Activated T-helper 17 cell treated with anti-CD3 and anti-CD28 coated beads, Interleukin-2, amount 50 U/mL, for 72 hours (primary cell): ENCODE data around the gene MSMP. TPM values are rescaled to one million over a fixed set of nuclear protein-coding genes. Genes with fewer than 3 reads are reported as not detected.

ENCODE experiments used
- ATAC-seq: fragments of 150-1000 bp; cut with Tn5 transposase; replicated peaks from 2 replicates; pipeline ENCODE4 v1.10.0; 2021; ENCODE audit warnings: mild to moderate bottlenecking, moderate library complexity
- H3K27ac Mint-ChIP-seq: one replicate; pipeline ENCODE4 v1.8.0; 2022; ENCODE audit warnings: mixed read lengths
- H3K27me3 Mint-ChIP-seq: one replicate; pipeline ENCODE4 v1.8.0; 2022; ENCODE audit warnings: mixed read lengths
- H3K36me3 Mint-ChIP-seq: one replicate; pipeline ENCODE4 v1.8.0; 2022; ENCODE audit warnings: low read depth, mild to moderate bottlenecking, mixed read lengths
- H3K4me1 Mint-ChIP-seq: one replicate; pipeline ENCODE4 v1.8.0; 2022; ENCODE audit warnings: mixed read lengths
- H3K4me3 Mint-ChIP-seq: one replicate; pipeline ENCODE4 v1.8.0; 2022; ENCODE audit warnings: mild to moderate bottlenecking, mixed read lengths
- H3K9me3 Mint-ChIP-seq: one replicate; pipeline ENCODE4 v1.8.0; 2022; ENCODE audit warnings: mixed read lengths
- total RNA-seq, 2 donors: library from RNA; stranded (reverse); gene quantifications; one replicate each; pipeline ENCODE4 v1.2.3, GENCODE V29; 2022

MSMP gene
- total RNA-seq, 2 donors from 2014 or later: not detected

DNA sequence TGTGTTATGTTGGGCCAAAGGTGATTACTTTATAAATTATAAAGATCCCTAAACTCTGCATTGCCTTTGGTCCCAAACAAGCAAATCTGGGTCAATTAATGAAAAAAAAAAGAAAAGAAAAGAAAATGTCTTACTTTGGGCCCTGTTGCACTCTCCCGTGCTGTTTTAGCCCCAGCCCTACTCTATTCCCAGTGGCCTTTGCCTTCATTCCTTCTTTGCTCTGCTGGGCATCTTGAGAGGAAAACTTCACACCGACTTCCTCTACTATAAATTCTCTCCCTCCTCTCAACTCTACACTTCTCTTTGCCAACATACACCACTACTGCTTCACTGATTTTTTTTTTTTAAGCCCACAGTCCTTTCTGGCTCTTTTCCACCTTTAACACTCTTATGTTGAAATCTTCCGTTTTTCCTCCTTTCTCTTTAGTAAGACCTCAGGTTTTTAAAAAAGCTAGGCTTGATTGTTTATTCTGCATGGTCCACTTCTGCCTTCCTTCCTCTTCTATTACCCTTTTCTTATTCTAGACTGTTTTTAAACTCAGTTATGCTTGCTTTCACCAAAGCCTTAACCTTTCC is 4.5 kb upstream of the MSMP start:
- H3K4me1 Mint-ChIP-seq: peaks cover 21% of the 10 kb centered on the region
- H3K9me3 Mint-ChIP-seq: no peaks in the 10 kb centered on the region
- no peaks in the 10 kb centered on the region for H3K27me3 Mint-ChIP-seq
- peak overlapping the region; percentile 98 for H3K4me3 Mint-ChIP-seq
- H3K27ac Mint-ChIP-seq: peak overlapping the region; percentile 97
- H3K36me3 Mint-ChIP-seq: peaks cover 43% of the 10 kb centered on the region
- ATAC-seq: no peak

DNA sequence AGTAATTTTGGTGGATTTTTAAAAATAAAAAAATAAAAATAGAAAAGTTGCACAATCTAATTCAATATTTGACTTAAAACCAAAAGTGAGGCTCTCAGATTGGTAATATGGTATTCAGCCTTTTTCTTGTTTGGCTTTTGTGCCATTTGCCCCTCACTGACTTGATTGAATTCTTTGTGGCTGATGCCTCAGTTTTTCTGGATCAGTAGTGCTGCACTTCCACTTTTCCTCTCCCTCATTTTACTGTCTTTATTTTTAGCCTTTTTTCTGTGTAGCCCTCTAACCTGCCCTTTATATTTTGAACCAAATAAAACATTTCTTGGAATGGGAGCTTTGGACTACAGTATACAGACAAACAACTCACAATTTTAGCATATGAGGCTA is 3.8 kb upstream of the MSMP start:
- peaks cover 21% of the 10 kb centered on the region for H3K4me1 Mint-ChIP-seq

DNA sequence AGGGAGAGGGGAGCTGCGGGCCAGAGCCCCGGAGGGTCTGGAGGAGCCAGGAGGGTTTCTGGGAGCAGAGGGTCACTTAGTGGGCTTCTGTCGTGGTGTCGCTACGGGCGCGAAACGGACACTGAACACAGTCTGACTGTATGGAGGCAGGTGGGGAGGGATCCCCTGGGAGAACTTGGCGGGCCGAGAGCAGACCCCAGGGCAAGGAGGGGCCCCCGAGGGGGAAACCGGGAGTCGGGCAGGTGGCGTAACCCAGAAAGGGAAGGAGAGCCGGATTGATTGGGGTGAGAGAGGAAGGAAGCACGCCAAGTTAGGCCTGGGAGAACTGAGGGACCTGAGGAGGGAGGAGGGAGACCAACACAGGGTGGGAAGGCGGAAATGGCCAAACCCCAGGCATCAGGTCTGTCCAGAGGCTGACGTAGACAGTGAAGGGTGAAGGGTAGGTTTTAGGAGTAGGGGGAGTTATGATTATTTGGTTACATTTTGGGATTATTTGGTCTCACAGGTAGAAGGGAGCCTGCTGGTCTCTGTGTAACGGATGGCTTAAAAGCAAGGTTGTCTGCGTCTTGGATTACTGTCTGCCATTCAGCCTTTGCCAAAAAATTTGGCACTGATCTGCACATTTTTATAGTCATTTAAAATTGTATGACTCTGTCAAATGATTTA is 3.3 kb upstream of the MSMP start:
- Mint-ChIP-seq H3K27me3 (no peaks in the 10 kb centered on the region), H3K4me1 (peaks cover 23% of the 10 kb centered on the region), H3K4me3 (peak overlapping the region; percentile 98), H3K9me3 (no peaks in the 10 kb centered on the region), H3K27ac (peak overlapping the region; percentile 97), H3K36me3 (peaks cover 55% of the 10 kb centered on the region)
- ATAC-seq: peak; percentile 68

More for the DNA sequence above, 3.8 kb upstream of the MSMP start:
- no peak for ATAC-seq
- Mint-ChIP-seq H3K9me3 (no peaks in the 10 kb centered on the region), H3K27ac (peak overlapping the region; percentile 97), H3K4me3 (peak overlapping the region; percentile 98), H3K36me3 (peaks cover 50% of the 10 kb centered on the region), H3K27me3 (no peaks in the 10 kb centered on the region)

DNA sequence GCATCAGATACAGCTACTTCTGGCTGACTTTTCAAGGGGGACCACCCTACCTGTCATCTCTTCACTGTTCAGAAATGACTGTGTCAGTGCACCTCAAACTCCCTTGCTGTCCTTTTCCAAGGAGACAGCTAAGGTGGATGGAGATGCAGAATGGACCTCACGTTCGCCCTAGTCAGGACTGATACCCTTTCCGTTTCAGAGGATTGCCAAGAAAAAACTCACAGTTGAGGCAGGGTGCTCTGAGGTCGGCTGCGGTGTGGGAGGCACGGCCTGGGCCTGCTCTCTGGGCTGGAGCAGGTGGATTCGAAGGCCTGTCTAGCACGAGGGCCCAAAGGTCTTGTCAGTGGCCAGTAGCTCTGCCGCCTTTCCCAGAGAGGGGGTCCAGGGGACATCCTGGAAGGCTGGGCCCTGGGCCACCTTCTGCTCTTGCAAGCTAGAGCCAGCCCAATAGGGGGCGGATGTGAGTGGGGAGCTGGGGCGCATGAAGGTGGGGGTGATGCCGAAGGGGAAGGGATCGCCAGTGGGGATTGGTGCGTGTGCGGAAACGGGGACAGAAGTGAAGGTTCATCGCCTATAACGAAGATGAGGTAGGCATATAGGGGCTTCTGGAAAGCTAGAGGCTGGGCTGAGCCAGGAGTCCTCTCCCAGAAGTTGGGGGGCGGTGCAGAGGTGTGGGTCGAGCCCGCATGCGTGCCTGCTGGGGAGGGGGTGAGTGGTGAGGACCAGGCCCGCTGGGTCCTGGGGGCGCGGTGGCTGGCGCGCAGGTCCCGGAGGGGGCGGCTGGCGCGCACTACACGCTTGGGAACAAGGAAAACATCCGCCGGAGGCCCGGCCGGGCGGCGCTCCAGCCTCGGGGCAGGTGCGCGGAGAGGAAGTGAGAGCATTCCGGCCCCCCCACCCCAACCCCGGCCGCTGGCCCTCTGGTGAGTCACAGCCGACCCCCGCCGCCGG is 2.5 kb upstream of the MSMP start:
- Mint-ChIP-seq H3K9me3 (no peaks in the 10 kb centered on the region), H3K4me3 (peak overlapping the region; percentile 98), H3K36me3 (peaks cover 60% of the 10 kb centered on the region), H3K27ac (peak overlapping the region; percentile 97), H3K27me3 (no peaks in the 10 kb centered on the region), H3K4me1 (peaks cover 26% of the 10 kb centered on the region)
- ATAC-seq: peak; percentile 85

GRCh38 chr9:35755071-35755470 is 995 bp upstream of the MSMP start:
- H3K9me3 Mint-ChIP-seq: no peaks in the 10 kb centered on the region
- peaks cover 56% of the 10 kb centered on the region for H3K36me3 Mint-ChIP-seq
- H3K27me3 Mint-ChIP-seq: no peaks in the 10 kb centered on the region
- ATAC-seq: no peak
- H3K4me3 Mint-ChIP-seq: no peak overlapping the region
- no peak overlapping the region for H3K27ac Mint-ChIP-seq
- H3K4me1 Mint-ChIP-seq: peaks cover 21% of the 10 kb centered on the region

- Mint-ChIP-seq H3K4me1 (peaks cover 20% of the 10 kb centered on the region), H3K27me3 (no peaks in the 10 kb centered on the region), H3K4me3 (no peak overlapping the region), H3K27ac (peak overlapping the region; percentile 18), H3K36me3 (peaks cover 52% of the 10 kb centered on the region), H3K9me3 (no peaks in the 10 kb centered on the region)
- ATAC-seq: no peak
These were observed 610 bp downstream of the MSMP start for GRCh38 chr9:35753466-35753865.

DNA sequence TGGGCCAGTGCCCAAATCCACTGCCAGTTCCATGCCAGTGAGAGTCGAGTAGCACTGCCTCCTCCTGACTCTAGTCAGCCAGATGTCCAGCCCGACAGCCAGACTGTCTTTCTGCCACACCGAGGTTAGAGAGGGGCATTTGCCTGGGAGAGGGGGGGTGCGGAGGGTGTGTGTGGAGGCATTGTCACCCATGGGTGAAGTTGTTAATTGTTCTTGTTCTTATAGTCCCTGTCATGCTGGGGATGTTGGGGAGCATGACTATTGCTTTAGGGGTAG is 3.9 kb downstream of the MSMP start:
- H3K36me3 Mint-ChIP-seq: peaks cover 60% of the 10 kb centered on the region
- H3K4me1 Mint-ChIP-seq: peaks cover 39% of the 10 kb centered on the region
- no peaks in the 10 kb centered on the region for H3K27me3 Mint-ChIP-seq
- no peak for ATAC-seq
- H3K9me3 Mint-ChIP-seq: no peaks in the 10 kb centered on the region
- H3K27ac Mint-ChIP-seq: peak overlapping the region; percentile 91
- peak overlapping the region; percentile 92 for H3K4me3 Mint-ChIP-seq

- Mint-ChIP-seq H3K4me1 (peaks cover 39% of the 10 kb centered on the region), H3K36me3 (peaks cover 63% of the 10 kb centered on the region), H3K27me3 (no peaks in the 10 kb centered on the region), H3K9me3 (no peaks in the 10 kb centered on the region), H3K27ac (peak overlapping the region; percentile 91), H3K4me3 (peak overlapping the region; percentile 92)
- peak; percentile 56 for ATAC-seq
These were observed 4.4 kb downstream of the MSMP start for GRCh38 chr9:35749515-35750255.

- peak within 1 kb of the TSS; percentile 92 for H3K4me3 Mint-ChIP-seq
- peak within 1 kb of the TSS; percentile 91 for H3K27ac Mint-ChIP-seq
- no peaks in the 10 kb centered on the region for H3K27me3 Mint-ChIP-seq
- H3K4me1 Mint-ChIP-seq: peaks cover 39% of the 10 kb centered on the region
- ATAC-seq: peak; percentile 90
- no peaks in the 10 kb centered on the region for H3K9me3 Mint-ChIP-seq
- peaks cover 66% of the 10 kb centered on the region for H3K36me3 Mint-ChIP-seq
These were observed 5.1 kb downstream of the MSMP start, which contains the start of the genes GBA2 and RGP1 for GRCh38 chr9:35748858-35749514. TSS of gene GBA2 (minus strand) at chr9:35749228. CDS start at chr9:35748704, 524 bp downstream. TSS of gene RGP1 (plus strand) at chr9:35749287. CDS start at chr9:35749756, 469 bp downstream.

- H3K4me1 Mint-ChIP-seq: peaks cover 40% of the 10 kb centered on the region
- H3K9me3 Mint-ChIP-seq: no peaks in the 10 kb centered on the region
- ATAC-seq: no peak
- no peaks in the 10 kb centered on the region for H3K27me3 Mint-ChIP-seq
- H3K4me3 Mint-ChIP-seq: peak overlapping the region; percentile 92
- H3K36me3 Mint-ChIP-seq: peaks cover 66% of the 10 kb centered on the region
- peak overlapping the region; percentile 83 for H3K27ac Mint-ChIP-seq
These were observed 5.7 kb downstream of the MSMP start for GRCh38 chr9:35748242-35748857.

DNA sequence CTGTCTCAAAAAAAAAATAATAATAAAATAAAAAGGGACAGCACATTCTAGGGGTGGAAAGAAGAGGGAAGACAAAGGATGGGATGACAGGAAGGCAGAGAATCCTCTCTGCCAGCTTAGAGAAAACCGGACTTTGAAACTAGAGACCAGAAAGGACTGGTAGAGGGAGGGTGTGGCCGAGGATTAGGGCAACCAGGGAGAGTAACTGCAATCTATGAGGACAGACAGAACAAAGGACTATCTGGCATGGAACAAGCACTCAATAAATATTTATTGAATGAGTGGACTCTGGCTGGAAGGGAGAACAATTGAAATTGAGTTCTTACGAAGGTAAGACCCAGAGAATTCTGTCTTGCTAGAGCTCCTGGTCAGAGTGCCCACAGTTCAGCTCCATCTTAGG is 7.5 kb downstream of the MSMP start:
- Mint-ChIP-seq H3K27ac (peak overlapping the region; percentile 83), H3K36me3 (peaks cover 69% of the 10 kb centered on the region), H3K9me3 (no peaks in the 10 kb centered on the region), H3K27me3 (no peaks in the 10 kb centered on the region), H3K4me3 (peak overlapping the region; percentile 92), H3K4me1 (peaks cover 46% of the 10 kb centered on the region)
- no peak for ATAC-seq

GRCh38 chr9:35745569-35745968 is 8.5 kb downstream of the MSMP start:
- ATAC-seq: no peak
- Mint-ChIP-seq H3K4me3 (peak overlapping the region; percentile 92), H3K4me1 (peaks cover 47% of the 10 kb centered on the region), H3K36me3 (peaks cover 73% of the 10 kb centered on the region), H3K27ac (peak overlapping the region; percentile 31), H3K27me3 (no peaks in the 10 kb centered on the region), H3K9me3 (no peaks in the 10 kb centered on the region)

- Mint-ChIP-seq H3K36me3 (peaks cover 77% of the 10 kb centered on the region), H3K4me1 (peaks cover 41% of the 10 kb centered on the region), H3K27me3 (no peaks in the 10 kb centered on the region), H3K9me3 (no peaks in the 10 kb centered on the region), H3K27ac (peak overlapping the region; percentile 29), H3K4me3 (no peak overlapping the region)
- ATAC-seq: no peak
These were observed 10.1 kb downstream of the MSMP start for GRCh38 chr9:35743880-35744518.
